Measurements from ENCODE around the gene SLC22A15. TPM values are rescaled to one million over a fixed set of nuclear protein-coding genes. Genes with fewer than 3 reads are reported as not detected.

SLC22A15 gene
- total and polyA plus RNA-seq, 2 donors: 0.52 to 1.8 TPM

- H3K27me3 ChIP-seq (ENCODE audit: control insufficient read depth in 2 of 2, insufficient read depth in 1 of 2, low read length in 1 of 2): no peaks in the 10 kb centered on the region
- no peak for DNase-seq (ENCODE audit: low read depth in 6 of 9, low spot score in 9 of 9)
- no peak overlapping the region for H3K4me3 ChIP-seq (ENCODE audit: low read length in 2 of 2)
- no peak overlapping the region for H3K27ac ChIP-seq (ENCODE audit: low read depth in 1 of 2, low read length in 1 of 2)
- no peaks in the 10 kb centered on the region for H3K9me3 ChIP-seq (ENCODE audit: control insufficient read depth in 2 of 2, insufficient read depth in 1 of 2, low read length in 1 of 2)
- no peaks in the 10 kb centered on the region for H3K4me1 ChIP-seq (ENCODE audit: control insufficient read depth in 2 of 2, insufficient read depth in 2 of 2, low read length in 2 of 2)
- 98% methylated on average over 1 of the region's 1 CpG for WGBS
- H3K36me3 ChIP-seq (ENCODE audit: control insufficient read depth in 2 of 2, insufficient read depth in 2 of 2, low read length in 1 of 2): no peaks in the 10 kb centered on the region
These were observed 121.3 kb downstream of the SLC22A15 start for GRCh38 chr1:116097626-116098025.

DNA sequence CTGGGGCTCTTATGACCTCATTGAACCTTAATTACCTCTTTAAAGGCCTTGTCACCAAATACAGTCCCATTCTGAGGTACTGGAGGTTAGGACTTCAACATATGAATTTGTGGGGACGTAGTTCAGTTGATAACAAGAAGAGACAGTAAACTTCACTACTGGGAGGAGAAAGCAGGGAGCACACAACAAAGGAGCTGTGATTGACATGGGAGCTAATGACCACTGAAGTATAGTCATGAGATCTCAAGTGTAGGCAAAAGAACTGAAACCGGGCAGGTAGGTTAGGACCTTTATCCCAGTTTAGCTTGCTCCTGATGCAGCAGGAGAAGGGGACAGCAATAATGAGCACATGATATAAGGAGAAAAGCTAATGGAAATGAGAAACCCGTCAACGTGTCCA lies 123.1 kb downstream of the SLC22A15 start:
- Histone ChIP-seq H3K27me3 (ENCODE audit: control insufficient read depth in 2 of 2, insufficient read depth in 1 of 2, low read length in 1 of 2) (no peaks in the 10 kb centered on the region), H3K4me3 (ENCODE audit: low read length in 2 of 2) (no peak overlapping the region), H3K27ac (ENCODE audit: low read depth in 1 of 2, low read length in 1 of 2) (no peak overlapping the region), H3K4me1 (ENCODE audit: control insufficient read depth in 2 of 2, insufficient read depth in 2 of 2, low read length in 2 of 2) (no peaks in the 10 kb centered on the region), H3K36me3 (ENCODE audit: control insufficient read depth in 2 of 2, insufficient read depth in 2 of 2, low read length in 1 of 2) (no peaks in the 10 kb centered on the region), H3K9me3 (ENCODE audit: control insufficient read depth in 2 of 2, insufficient read depth in 1 of 2, low read length in 1 of 2) (no peaks in the 10 kb centered on the region)
- no peak for DNase-seq (ENCODE audit: low read depth in 6 of 9, low spot score in 9 of 9)
- 98% methylated on average over 4 of the region's 4 CpGs for WGBS

DNA sequence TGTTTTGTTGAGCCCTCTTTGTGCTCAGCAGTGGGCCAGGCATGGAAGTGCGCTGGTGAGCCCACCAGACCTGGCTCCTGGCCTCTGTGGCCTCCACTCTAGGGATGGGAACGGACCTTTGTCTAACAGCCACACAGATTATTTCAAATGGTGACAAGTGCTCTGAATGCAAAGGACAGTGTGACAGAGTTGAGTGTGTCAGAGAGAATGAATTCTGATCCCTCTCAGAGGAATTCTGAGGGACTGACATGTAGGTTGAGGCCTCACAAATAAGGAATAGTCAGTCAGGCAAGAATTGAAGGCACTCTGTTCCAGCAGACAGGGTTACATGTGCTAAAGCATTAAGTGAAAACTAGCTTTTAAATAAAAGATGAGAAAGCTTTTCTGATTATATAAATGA lies 123.6 kb downstream of the SLC22A15 start:
- Histone ChIP-seq H3K4me1 (ENCODE audit: control insufficient read depth in 2 of 2, insufficient read depth in 2 of 2, low read length in 2 of 2) (no peaks in the 10 kb centered on the region), H3K4me3 (ENCODE audit: low read length in 2 of 2) (no peak overlapping the region), H3K9me3 (ENCODE audit: control insufficient read depth in 2 of 2, insufficient read depth in 1 of 2, low read length in 1 of 2) (no peaks in the 10 kb centered on the region), H3K36me3 (ENCODE audit: control insufficient read depth in 2 of 2, insufficient read depth in 2 of 2, low read length in 1 of 2) (no peaks in the 10 kb centered on the region), H3K27me3 (ENCODE audit: control insufficient read depth in 2 of 2, insufficient read depth in 1 of 2, low read length in 1 of 2) (no peaks in the 10 kb centered on the region), H3K27ac (ENCODE audit: low read depth in 1 of 2, low read length in 1 of 2) (no peak overlapping the region)
- no peak for DNase-seq (ENCODE audit: low read depth in 6 of 9, low spot score in 9 of 9)
- 97% methylated on average over 2 of the region's 2 CpGs for WGBS

- 95% methylated on average over 3 of the region's 3 CpGs for WGBS
These were observed 128.4 kb downstream of the SLC22A15 start for GRCh38 chr1:116104667-116105066.

GRCh38 chr1:116105996-116106395 lies 129.7 kb downstream of the SLC22A15 start:
- no peaks in the 10 kb centered on the region for H3K36me3 ChIP-seq (ENCODE audit: control insufficient read depth in 2 of 2, insufficient read depth in 2 of 2, low read length in 1 of 2)
- H3K27me3 ChIP-seq (ENCODE audit: control insufficient read depth in 2 of 2, insufficient read depth in 1 of 2, low read length in 1 of 2): no peaks in the 10 kb centered on the region
- no peak overlapping the region for H3K27ac ChIP-seq (ENCODE audit: low read depth in 1 of 2, low read length in 1 of 2)
- WGBS: 69% methylated on average over 2 of the region's 2 CpGs
- no peaks in the 10 kb centered on the region for H3K4me1 ChIP-seq (ENCODE audit: control insufficient read depth in 2 of 2, insufficient read depth in 2 of 2, low read length in 2 of 2)
- H3K4me3 ChIP-seq (ENCODE audit: low read length in 2 of 2): no peak overlapping the region
- no peak for DNase-seq (ENCODE audit: low read depth in 6 of 9, low spot score in 9 of 9)
- H3K9me3 ChIP-seq (ENCODE audit: control insufficient read depth in 2 of 2, insufficient read depth in 1 of 2, low read length in 1 of 2): no peaks in the 10 kb centered on the region

More at GRCh38 chr1:116104667-116105066, 128.4 kb downstream of the SLC22A15 start:
- H3K4me3 ChIP-seq (ENCODE audit: low read length in 2 of 2): no peak overlapping the region
- H3K9me3 ChIP-seq (ENCODE audit: control insufficient read depth in 2 of 2, insufficient read depth in 1 of 2, low read length in 1 of 2): no peaks in the 10 kb centered on the region
- DNase-seq (ENCODE audit: low read depth in 6 of 9, low spot score in 9 of 9): no peak
- H3K27ac ChIP-seq (ENCODE audit: low read depth in 1 of 2, low read length in 1 of 2): no peak overlapping the region
- H3K36me3 ChIP-seq (ENCODE audit: control insufficient read depth in 2 of 2, insufficient read depth in 2 of 2, low read length in 1 of 2): no peaks in the 10 kb centered on the region
- no peaks in the 10 kb centered on the region for H3K4me1 ChIP-seq (ENCODE audit: control insufficient read depth in 2 of 2, insufficient read depth in 2 of 2, low read length in 2 of 2)
- H3K27me3 ChIP-seq (ENCODE audit: control insufficient read depth in 2 of 2, insufficient read depth in 1 of 2, low read length in 1 of 2): no peaks in the 10 kb centered on the region

DNA sequence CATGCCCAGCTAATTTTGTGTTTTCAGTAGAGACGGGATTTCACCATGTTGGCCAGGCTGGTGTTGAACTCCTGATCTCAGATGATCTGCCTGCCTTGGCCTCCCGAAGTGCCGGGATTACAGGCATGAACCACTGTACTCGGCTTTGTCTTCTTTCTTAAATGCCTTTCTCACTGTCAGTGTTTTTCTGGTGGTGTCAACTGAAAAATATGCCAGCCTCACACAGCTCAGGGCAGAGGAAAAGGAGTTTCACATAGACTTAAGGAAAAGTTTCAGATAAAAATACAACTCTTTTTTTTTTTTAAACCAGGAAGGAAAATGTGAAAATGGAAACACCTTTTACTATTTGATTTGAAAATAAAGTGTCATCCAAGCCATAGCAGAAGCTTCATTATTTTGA lies 130.3 kb downstream of the SLC22A15 start:
- 98% methylated on average over 4 of the region's 4 CpGs for WGBS
- no peaks in the 10 kb centered on the region for H3K36me3 ChIP-seq (ENCODE audit: control insufficient read depth in 2 of 2, insufficient read depth in 2 of 2, low read length in 1 of 2)
- no peak overlapping the region for H3K4me3 ChIP-seq (ENCODE audit: low read length in 2 of 2)
- H3K9me3 ChIP-seq (ENCODE audit: control insufficient read depth in 2 of 2, insufficient read depth in 1 of 2, low read length in 1 of 2): no peaks in the 10 kb centered on the region
- no peak overlapping the region for H3K27ac ChIP-seq (ENCODE audit: low read depth in 1 of 2, low read length in 1 of 2)
- H3K4me1 ChIP-seq (ENCODE audit: control insufficient read depth in 2 of 2, insufficient read depth in 2 of 2, low read length in 2 of 2): no peaks in the 10 kb centered on the region
- no peak for DNase-seq (ENCODE audit: low read depth in 6 of 9, low spot score in 9 of 9)
- H3K27me3 ChIP-seq (ENCODE audit: control insufficient read depth in 2 of 2, insufficient read depth in 1 of 2, low read length in 1 of 2): no peaks in the 10 kb centered on the region

DNA sequence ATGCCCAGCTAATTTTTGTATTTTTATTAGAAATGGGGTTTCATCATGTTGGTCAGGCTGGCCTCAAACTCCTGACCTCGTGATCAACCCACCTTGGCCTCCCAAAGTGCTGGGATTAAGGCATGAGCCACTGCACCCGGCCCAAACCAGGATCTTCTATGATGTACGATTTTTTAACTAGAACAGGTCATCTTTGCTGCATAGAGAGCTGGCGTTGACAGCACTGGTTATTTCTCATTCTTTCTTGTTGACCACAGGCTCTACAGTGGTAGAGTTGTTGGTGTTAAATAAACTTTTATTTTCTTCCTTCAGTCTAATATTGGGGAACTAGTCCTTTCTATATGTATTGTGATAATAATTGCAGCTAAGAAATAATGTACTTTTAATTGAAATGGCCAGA lies 131.1 kb downstream of the SLC22A15 start:
- Histone ChIP-seq H3K36me3 (ENCODE audit: control insufficient read depth in 2 of 2, insufficient read depth in 2 of 2, low read length in 1 of 2) (no peaks in the 10 kb centered on the region), H3K4me1 (ENCODE audit: control insufficient read depth in 2 of 2, insufficient read depth in 2 of 2, low read length in 2 of 2) (no peaks in the 10 kb centered on the region), H3K27ac (ENCODE audit: low read depth in 1 of 2, low read length in 1 of 2) (no peak overlapping the region), H3K9me3 (ENCODE audit: control insufficient read depth in 2 of 2, insufficient read depth in 1 of 2, low read length in 1 of 2) (no peaks in the 10 kb centered on the region), H3K27me3 (ENCODE audit: control insufficient read depth in 2 of 2, insufficient read depth in 1 of 2, low read length in 1 of 2) (no peaks in the 10 kb centered on the region), H3K4me3 (ENCODE audit: low read length in 2 of 2) (no peak overlapping the region)
- 95% methylated on average over 4 of the region's 4 CpGs for WGBS
- no peak for DNase-seq (ENCODE audit: low read depth in 6 of 9, low spot score in 9 of 9)

- no peak for DNase-seq (ENCODE audit: low read depth in 6 of 9, low spot score in 9 of 9)
- no peak within 1 kb of the TSS for H3K4me3 ChIP-seq (ENCODE audit: low read length in 2 of 2)
- no peaks in the 10 kb centered on the region for H3K4me1 ChIP-seq (ENCODE audit: control insufficient read depth in 2 of 2, insufficient read depth in 2 of 2, low read length in 2 of 2)
These were observed 134.5 kb downstream of the SLC22A15 start, which contains the start of gene MAB21L3 for GRCh38 chr1:116110567-116111523. Gene MAB21L3, plus strand, starts transcription at chr1:116111399. Its CDS starts 1,217 bp downstream, at chr1:116112616.

DNA sequence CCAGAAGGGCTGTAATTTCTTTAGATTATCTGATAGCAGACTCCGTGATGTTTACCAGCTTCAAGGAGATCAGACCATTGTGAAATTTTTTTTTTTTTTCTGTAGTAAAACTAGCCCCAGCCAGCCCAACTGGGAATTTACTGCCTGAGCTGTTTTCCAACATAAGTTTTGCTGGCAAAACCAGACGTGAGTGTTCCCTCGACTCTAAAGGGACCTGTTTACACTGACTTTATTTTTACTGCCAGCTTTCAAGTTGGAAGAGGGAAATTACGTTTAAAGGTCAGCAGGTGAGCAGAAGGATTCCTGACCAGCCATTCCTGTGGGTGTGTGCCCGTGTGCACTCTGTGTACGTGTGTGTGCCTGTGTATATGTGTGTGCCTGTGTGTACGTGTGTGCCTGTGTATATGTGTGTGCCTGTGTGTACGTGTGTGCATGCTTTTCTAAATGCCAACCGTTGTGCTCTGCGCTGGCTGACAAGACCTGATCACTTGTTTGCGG lies 135.3 kb downstream of the SLC22A15 start:
- Histone ChIP-seq H3K36me3 (ENCODE audit: control insufficient read depth in 2 of 2, insufficient read depth in 2 of 2, low read length in 1 of 2) (no peaks in the 10 kb centered on the region), H3K27me3 (ENCODE audit: control insufficient read depth in 2 of 2, insufficient read depth in 1 of 2, low read length in 1 of 2) (no peaks in the 10 kb centered on the region), H3K4me1 (ENCODE audit: control insufficient read depth in 2 of 2, insufficient read depth in 2 of 2, low read length in 2 of 2) (no peaks in the 10 kb centered on the region), H3K9me3 (ENCODE audit: control insufficient read depth in 2 of 2, insufficient read depth in 1 of 2, low read length in 1 of 2) (no peaks in the 10 kb centered on the region), H3K27ac (ENCODE audit: low read depth in 1 of 2, low read length in 1 of 2) (no peak overlapping the region), H3K4me3 (ENCODE audit: low read length in 2 of 2) (no peak overlapping the region)
- WGBS: 87% methylated on average over 11 of the region's 11 CpGs
- DNase-seq (ENCODE audit: low read depth in 6 of 9, low spot score in 9 of 9): no peak

More at GRCh38 chr1:116110567-116111523, 134.5 kb downstream of the SLC22A15 start, which contains the start of gene MAB21L3:
- H3K36me3 ChIP-seq (ENCODE audit: control insufficient read depth in 2 of 2, insufficient read depth in 2 of 2, low read length in 1 of 2): no peaks in the 10 kb centered on the region
- no peaks in the 10 kb centered on the region for H3K27me3 ChIP-seq (ENCODE audit: control insufficient read depth in 2 of 2, insufficient read depth in 1 of 2, low read length in 1 of 2)
- WGBS: 85% methylated on average over 12 of the region's 12 CpGs
- H3K9me3 ChIP-seq (ENCODE audit: control insufficient read depth in 2 of 2, insufficient read depth in 1 of 2, low read length in 1 of 2): no peaks in the 10 kb centered on the region
- no peak within 1 kb of the TSS for H3K27ac ChIP-seq (ENCODE audit: low read depth in 1 of 2, low read length in 1 of 2)
